Measurements from ENCODE around the gene CFI.
"Not testable (repeated sequence)": the region's sequence is repeated elsewhere in the genome, so short reads cannot be mapped to it uniquely, and the experiment has no call there.

The CFI gene

GRCh38 chr4:109795059-109795458 lies 6.7 kb downstream of the CFI start:
- DNase-seq: no peak

- no peak for DNase-seq
Measured at GRCh38 chr4:109787807-109788206, 14.0 kb downstream of the CFI start.

- DNase-seq: no peak
Measured at GRCh38 chr4:109786846-109787245, 15.0 kb downstream of the CFI start.

GRCh38 chr4:109782092-109782491 lies 19.7 kb downstream of the CFI start:
- DNase-seq: not testable (repeated sequence)

GRCh38 chr4:109764789-109765402 lies 36.9 kb downstream of the CFI start:
- DNase-seq: no peak

GRCh38 chr4:109764376-109764775 lies 37.4 kb downstream of the CFI start:
- no peak for DNase-seq

GRCh38 chr4:109760682-109761081 lies 41.1 kb downstream of the CFI start:
- DNase-seq: no peak

GRCh38 chr4:109755656-109756055 lies 46.1 kb downstream of the CFI start:
- no peak for DNase-seq

- DNase-seq: no peak
Measured at GRCh38 chr4:109754093-109754857, 47.5 kb downstream of the CFI start.

GRCh38 chr4:109752525-109752924 lies 49.3 kb downstream of the CFI start:
- no peak for DNase-seq

- DNase-seq: no peak
Measured at GRCh38 chr4:109751852-109752251, 49.9 kb downstream of the CFI start.

- DNase-seq: no peak
Measured at GRCh38 chr4:109750652-109751244, 51.1 kb downstream of the CFI start.

GRCh38 chr4:109749388-109750082 lies 52.3 kb downstream of the CFI start:
- no peak for DNase-seq

- no peak for DNase-seq
Measured at GRCh38 chr4:109748114-109748513, 53.7 kb downstream of the CFI start.

- no peak for DNase-seq
Measured at GRCh38 chr4:109746728-109747127, 55.1 kb downstream of the CFI start.

GRCh38 chr4:109745830-109746229 lies 56.0 kb downstream of the CFI start:
- DNase-seq: no peak

- no peak for DNase-seq
Measured at GRCh38 chr4:109739547-109739946, 62.3 kb downstream of the CFI start.

- no peak for DNase-seq
Measured at GRCh38 chr4:109738104-109738872, 63.5 kb downstream of the CFI start.

GRCh38 chr4:109735566-109736365 lies 66.0 kb downstream of the CFI start:
- no peak for DNase-seq

GRCh38 chr4:109733728-109734127 lies 68.1 kb downstream of the CFI start:
- DNase-seq: no peak

- DNase-seq: no peak
Measured at GRCh38 chr4:109730619-109731545, 70.9 kb downstream of the CFI start.
